GM12891 (cell line): ENCODE results near the gene ERI2.

ENCODE experiments used
- POLR2A ChIP-seq: IDR thresholded peaks from 2 replicates; pipeline ENCODE4 v1.6.1; 2011; ENCODE audit warnings: low read depth, low read length, control low read depth
- TAF1 ChIP-seq: IDR thresholded peaks from 2 replicates; pipeline ENCODE4 v1.6.1; 2011; ENCODE audit warnings: low read depth, low read length, control low read depth

DNA sequence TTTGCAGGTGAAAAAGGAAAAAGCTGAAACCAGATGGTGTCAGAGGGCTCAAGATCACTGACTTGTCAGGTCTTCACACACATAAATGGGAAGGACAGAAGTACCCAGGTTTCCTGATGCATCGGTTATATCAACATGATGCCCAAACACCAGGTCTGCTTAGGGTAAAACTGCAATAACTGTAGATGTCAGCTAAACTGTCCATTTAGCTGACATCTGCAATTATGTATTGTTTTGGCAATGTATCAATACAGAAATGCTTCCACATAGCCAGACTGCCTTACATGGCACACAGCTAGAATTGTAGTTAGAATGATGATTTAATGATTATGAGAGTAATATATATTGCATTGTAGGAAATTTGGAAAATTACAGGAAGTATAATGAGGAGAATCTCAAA, 37.5 kb downstream of the ERI2 start:
- TF ChIP-seq TAF1, result no peak
- no peak for TF ChIP-seq POLR2A
